ENCODE data around the gene FGFR3. TPM values are rescaled to one million over a fixed set of nuclear protein-coding genes. Genes with fewer than 3 reads are reported as not detected.

FGFR3 gene
- total and polyA plus RNA-seq, 2 of the 4 experiments (the other 2 are of a cell fraction) = 0.18 to 0.67 TPM

DNA sequence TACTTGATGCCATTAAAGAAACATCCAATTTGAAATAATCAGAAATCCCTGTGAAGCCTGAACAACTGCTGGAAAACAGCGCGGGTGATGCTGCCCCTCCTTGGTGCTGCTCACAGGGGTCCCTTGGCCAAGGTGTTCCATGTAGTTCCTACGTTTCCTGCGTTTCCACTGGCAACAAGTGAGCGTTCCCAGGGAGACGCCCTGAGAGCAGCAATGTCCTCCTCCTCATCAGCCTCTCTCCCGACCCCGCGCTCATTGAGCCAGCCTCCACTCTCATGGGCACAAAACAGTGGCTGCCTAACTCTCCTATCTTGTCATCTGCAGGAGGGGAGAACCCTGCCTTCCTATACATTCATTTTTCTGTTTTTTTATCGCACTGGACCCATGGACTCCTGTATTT, 44.0 kb downstream of the FGFR3 start:
- DNase-seq = no peak
- H3K18ac ChIP-seq (ENCODE audit: low read depth, low read length) = no peak overlapping the region
- no peak overlapping the region for H3K9ac ChIP-seq (ENCODE audit: low read depth, low read length)
- WGBS, 2 experiments (ENCODE audit: extremely low coverage in 2 of 2, insufficient read length in 1 of 2) = 95% methylated on average over 6 of the region's 10 CpGs; no CpG with 5 or more reads in 1 of the 2 experiments
- ChIA-PET POLR2A (ENCODE audit: unreplicated experiment) (no interaction called here), CTCF (no interaction called here)
- H3K9me3 ChIP-seq (ENCODE audit: control insufficient read depth, insufficient read depth, low read length) = no peaks in the 10 kb centered on the region
- no peak overlapping the region for H2AK9ac ChIP-seq (replicated peaks; ENCODE audit: low read depth, low read length, poor library complexity)
- no peak overlapping the region for H2AK5ac ChIP-seq (ENCODE audit: low read depth, low read length)
- H3K27ac ChIP-seq (ENCODE audit: insufficient read depth, low read length) = no peak overlapping the region
- H2BK20ac ChIP-seq (ENCODE audit: low read depth, low read length) = no peak overlapping the region
- no peak overlapping the region for H4K5ac ChIP-seq (ENCODE audit: low read depth, low read length)
- H3K4me3 ChIP-seq (ENCODE audit: insufficient read depth, low read depth, low read length) = no peak overlapping the region
- intact Hi-C loops (cut with micrococcal nuclease) = no loop called here
- H2AFZ ChIP-seq (replicated peaks; ENCODE audit: low read length, poor library complexity) = no peak overlapping the region
- H3K14ac ChIP-seq (replicated peaks; ENCODE audit: low read depth, low read length) = no peak overlapping the region
- TF ChIP-seq CTCF (conservative IDR thresholded peaks at IDR 0.05; ENCODE audit: low read depth, low read length) (no peak), RFX5 (IDR thresholded peaks at IDR 0.05; ENCODE audit: low read depth, low read length) (no peak), RAD21 (IDR thresholded peaks at IDR 0.05; ENCODE audit: low read length) (no peak), FOS (IDR thresholded peaks at IDR 0.05; ENCODE audit: low read depth, low read length) (no peak), SMC3 (IDR thresholded peaks at IDR 0.05; ENCODE audit: low read depth, low read length) (no peak), MAFK (IDR thresholded peaks at IDR 0.05; ENCODE audit: low read depth, low read length) (no peak), POLR2A (IDR thresholded peaks at IDR 0.05; ENCODE audit: low read depth, low read length) (no peak), RCOR1 (IDR thresholded peaks at IDR 0.05; ENCODE audit: insufficient replicate concordance, low read length) (no peak), CHD1 (IDR thresholded peaks at IDR 0.05; ENCODE audit: low read depth, low read length) (no peak)
- TF ChIP-seq, protein P1, sequence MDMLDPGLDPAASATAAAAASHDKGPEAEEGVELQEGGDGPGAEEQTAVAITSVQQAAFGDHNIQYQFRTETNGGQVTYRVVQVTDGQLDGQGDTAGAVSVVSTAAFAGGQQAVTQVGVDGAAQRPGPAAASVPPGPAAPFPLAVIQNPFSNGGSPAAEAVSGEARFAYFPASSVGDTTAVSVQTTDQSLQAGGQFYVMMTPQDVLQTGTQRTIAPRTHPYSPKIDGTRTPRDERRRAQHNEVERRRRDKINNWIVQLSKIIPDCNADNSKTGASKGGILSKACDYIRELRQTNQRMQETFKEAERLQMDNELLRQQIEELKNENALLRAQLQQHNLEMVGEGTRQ (IDR thresholded peaks at IDR 0.05; ENCODE audit: low read depth, low read length) = no peak
- no TSS peak for BruUV-seq (replicated peaks)
- peaks cover 63% of the 10 kb centered on the region for H3K36me3 ChIP-seq (ENCODE audit: control insufficient read depth, insufficient read depth, low read length)
- H2BK5ac ChIP-seq (ENCODE audit: low read depth, low read length, poor library complexity, severe bottlenecking) = no peak overlapping the region
- H4K8ac ChIP-seq (ENCODE audit: low read depth in 2 of 2, low read length in 2 of 2) = no peak overlapping the region
- no peak overlapping the region for H3K56ac ChIP-seq (ENCODE audit: extremely low read depth, insufficient read depth, low read length)
- H3K4me1 ChIP-seq (ENCODE audit: control insufficient read depth, insufficient read depth, low read length) = peaks cover 4% of the 10 kb centered on the region; the same call in 1 of the 2 replicates
- dilution Hi-C loops (cut with HindIII; ENCODE audit: low sequenced_read_pairs, unreplicated experiment) = no loop called here
- no peak overlapping the region for H2BK15ac ChIP-seq (ENCODE audit: low read depth, low read length)
- peaks cover 14% of the 10 kb centered on the region for H4K20me1 ChIP-seq (ENCODE audit: insufficient read depth, low read length)
- H2BK120ac ChIP-seq (ENCODE audit: low read depth, low read length) = no peak overlapping the region
- no peak overlapping the region for H3K4me2 ChIP-seq (ENCODE audit: low read depth, low read length)
- peaks cover 26 to 46% of the 10 kb centered on the region in 2 experiments for H3K79me1 ChIP-seq (ENCODE audit: low read depth in 1 of 2, low read length in 2 of 2)
- no peak overlapping the region for H3K4ac ChIP-seq (ENCODE audit: low read depth, low read length)
- no peaks in the 10 kb centered on the region for H3K27me3 ChIP-seq (ENCODE audit: control insufficient read depth, insufficient read depth, low read length)
- ATAC-seq (ENCODE audit: low read depth) = no peak
- H4K91ac ChIP-seq (ENCODE audit: insufficient read depth, low read depth, low read length) = no peak overlapping the region
- in situ Hi-C loops (cut with MboI; ENCODE audit: low sequenced_read_pairs) = no loop called here
- H3K23ac ChIP-seq (ENCODE audit: low read depth, low read length) = no peak overlapping the region
- peaks cover 6% of the 10 kb centered on the region; the same call in 1 of the 2 replicates for H3K9me1 ChIP-seq (ENCODE audit: insufficient read depth, low read length)
